ENCODE results near the gene KCTD2. TPM values are rescaled to one million over a fixed set of nuclear protein-coding genes. Genes with fewer than 3 reads are reported as not detected.

Gene KCTD2
- total and polyA plus RNA-seq, 9 of the 15 experiments (the other 6 are each of a cell fraction or from before 2014, with no cell fraction given), result 1.7 to 32.9 (median 15.8) TPM

DNA sequence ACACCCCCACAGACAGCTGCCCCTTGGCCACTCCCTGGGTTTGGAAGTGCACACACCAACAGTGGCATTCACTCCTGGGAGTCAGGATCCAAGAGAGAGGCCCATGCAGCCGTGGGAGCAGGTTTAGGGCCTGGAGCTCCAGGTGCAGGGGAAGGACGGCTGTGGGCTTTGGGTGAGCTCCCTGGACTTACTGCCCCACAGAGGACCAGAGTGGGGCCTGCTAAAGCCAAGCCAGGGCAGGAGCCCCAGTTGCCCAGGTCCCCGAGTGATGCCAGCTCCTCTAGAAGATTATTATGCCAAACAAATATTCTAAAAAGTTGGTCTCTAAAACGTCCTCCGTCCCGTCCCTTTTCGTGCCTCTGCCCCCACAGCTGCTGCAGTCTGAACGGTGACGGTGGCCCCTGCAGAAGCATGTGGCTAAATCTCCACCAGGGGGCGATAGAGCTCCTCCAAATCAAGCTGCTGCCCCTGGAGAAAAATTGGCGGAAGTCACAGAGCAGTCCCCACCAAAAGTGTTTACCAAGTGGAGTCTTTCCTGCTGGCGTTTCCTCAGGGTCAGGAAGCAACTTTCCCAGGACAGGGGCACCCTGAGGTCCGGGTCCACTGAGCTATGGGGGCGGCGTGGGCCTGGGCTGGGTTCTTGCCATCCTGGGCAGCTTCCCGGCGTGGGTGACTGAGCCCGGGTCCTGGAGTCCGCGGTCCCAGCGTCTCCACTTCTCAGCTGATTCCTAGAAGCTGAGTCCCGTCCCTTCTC, 67.0 kb downstream of the KCTD2 start (continued):
- TF ChIP-seq, protein P1, sequence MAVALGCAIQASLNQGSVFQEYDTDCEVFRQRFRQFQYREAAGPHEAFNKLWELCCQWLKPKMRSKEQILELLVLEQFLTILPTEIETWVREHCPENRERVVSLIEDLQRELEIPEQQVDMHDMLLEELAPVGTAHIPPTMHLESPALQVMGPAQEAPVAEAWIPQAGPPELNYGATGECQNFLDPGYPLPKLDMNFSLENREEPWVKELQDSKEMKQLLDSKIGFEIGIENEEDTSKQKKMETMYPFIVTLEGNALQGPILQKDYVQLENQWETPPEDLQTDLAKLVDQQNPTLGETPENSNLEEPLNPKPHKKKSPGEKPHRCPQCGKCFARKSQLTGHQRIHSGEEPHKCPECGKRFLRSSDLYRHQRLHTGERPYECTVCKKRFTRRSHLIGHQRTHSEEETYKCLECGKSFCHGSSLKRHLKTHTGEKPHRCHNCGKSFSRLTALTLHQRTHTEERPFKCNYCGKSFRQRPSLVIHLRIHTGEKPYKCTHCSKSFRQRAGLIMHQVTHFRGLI (CRISPR knock-in tag; IDR thresholded peaks at IDR 0.05), result no peak
- TF ChIP-seq ZNF583 (CRISPR knock-in tag; IDR thresholded peaks at IDR 0.05) (no peak), TEAD1 (CRISPR knock-in tag; IDR thresholded peaks at IDR 0.05) (no peak), ATF1 (CRISPR knock-in tag; IDR thresholded peaks at IDR 0.05) (no peak), ATF1 (tag; IDR thresholded peaks at IDR 0.05) (peak; percentile 46; the same call in 1 of the 2 replicates), NR2F6 (CRISPR knock-in tag; IDR thresholded peaks at IDR 0.05) (no peak), DPF2 (IDR thresholded peaks at IDR 0.05) (no peak), KHSRP (IDR thresholded peaks at IDR 0.05) (no peak), ARID2 (IDR thresholded peaks at IDR 0.05) (peak; percentile 56; the same call in 1 of the 2 replicates)
- TF ChIP-seq, protein P2, sequence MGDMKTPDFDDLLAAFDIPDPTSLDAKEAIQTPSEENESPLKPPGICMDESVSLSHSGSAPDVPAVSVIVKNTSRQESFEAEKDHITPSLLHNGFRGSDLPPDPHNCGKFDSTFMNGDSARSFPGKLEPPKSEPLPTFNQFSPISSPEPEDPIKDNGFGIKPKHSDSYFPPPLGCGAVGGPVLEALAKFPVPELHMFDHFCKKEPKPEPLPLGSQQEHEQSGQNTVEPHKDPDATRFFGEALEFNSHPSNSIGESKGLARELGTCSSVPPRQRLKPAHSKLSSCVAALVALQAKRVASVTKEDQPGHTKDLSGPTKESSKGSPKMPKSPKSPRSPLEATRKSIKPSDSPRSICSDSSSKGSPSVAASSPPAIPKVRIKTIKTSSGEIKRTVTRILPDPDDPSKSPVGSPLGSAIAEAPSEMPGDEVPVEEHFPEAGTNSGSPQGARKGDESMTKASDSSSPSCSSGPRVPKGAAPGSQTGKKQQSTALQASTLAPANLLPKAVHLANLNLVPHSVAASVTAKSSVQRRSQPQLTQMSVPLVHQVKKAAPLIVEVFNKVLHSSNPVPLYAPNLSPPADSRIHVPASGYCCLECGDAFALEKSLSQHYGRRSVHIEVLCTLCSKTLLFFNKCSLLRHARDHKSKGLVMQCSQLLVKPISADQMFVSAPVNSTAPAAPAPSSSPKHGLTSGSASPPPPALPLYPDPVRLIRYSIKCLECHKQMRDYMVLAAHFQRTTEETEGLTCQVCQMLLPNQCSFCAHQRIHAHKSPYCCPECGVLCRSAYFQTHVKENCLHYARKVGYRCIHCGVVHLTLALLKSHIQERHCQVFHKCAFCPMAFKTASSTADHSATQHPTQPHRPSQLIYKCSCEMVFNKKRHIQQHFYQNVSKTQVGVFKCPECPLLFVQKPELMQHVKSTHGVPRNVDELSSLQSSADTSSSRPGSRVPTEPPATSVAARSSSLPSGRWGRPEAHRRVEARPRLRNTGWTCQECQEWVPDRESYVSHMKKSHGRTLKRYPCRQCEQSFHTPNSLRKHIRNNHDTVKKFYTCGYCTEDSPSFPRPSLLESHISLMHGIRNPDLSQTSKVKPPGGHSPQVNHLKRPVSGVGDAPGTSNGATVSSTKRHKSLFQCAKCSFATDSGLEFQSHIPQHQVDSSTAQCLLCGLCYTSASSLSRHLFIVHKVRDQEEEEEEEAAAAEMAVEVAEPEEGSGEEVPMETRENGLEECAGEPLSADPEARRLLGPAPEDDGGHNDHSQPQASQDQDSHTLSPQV (IDR thresholded peaks at IDR 0.05), result peak; percentile 87
- TF ChIP-seq, protein P3, sequence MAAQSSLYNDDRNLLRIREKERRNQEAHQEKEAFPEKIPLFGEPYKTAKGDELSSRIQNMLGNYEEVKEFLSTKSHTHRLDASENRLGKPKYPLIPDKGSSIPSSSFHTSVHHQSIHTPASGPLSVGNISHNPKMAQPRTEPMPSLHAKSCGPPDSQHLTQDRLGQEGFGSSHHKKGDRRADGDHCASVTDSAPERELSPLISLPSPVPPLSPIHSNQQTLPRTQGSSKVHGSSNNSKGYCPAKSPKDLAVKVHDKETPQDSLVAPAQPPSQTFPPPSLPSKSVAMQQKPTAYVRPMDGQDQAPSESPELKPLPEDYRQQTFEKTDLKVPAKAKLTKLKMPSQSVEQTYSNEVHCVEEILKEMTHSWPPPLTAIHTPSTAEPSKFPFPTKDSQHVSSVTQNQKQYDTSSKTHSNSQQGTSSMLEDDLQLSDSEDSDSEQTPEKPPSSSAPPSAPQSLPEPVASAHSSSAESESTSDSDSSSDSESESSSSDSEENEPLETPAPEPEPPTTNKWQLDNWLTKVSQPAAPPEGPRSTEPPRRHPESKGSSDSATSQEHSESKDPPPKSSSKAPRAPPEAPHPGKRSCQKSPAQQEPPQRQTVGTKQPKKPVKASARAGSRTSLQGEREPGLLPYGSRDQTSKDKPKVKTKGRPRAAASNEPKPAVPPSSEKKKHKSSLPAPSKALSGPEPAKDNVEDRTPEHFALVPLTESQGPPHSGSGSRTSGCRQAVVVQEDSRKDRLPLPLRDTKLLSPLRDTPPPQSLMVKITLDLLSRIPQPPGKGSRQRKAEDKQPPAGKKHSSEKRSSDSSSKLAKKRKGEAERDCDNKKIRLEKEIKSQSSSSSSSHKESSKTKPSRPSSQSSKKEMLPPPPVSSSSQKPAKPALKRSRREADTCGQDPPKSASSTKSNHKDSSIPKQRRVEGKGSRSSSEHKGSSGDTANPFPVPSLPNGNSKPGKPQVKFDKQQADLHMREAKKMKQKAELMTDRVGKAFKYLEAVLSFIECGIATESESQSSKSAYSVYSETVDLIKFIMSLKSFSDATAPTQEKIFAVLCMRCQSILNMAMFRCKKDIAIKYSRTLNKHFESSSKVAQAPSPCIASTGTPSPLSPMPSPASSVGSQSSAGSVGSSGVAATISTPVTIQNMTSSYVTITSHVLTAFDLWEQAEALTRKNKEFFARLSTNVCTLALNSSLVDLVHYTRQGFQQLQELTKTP (IDR thresholded peaks at IDR 0.05; ENCODE audit: low read depth in 1 of 2, partially characterized antibody in 2 of 2), result peak in 1 of 2 experiments; percentile 51
- TF ChIP-seq, protein P4, sequence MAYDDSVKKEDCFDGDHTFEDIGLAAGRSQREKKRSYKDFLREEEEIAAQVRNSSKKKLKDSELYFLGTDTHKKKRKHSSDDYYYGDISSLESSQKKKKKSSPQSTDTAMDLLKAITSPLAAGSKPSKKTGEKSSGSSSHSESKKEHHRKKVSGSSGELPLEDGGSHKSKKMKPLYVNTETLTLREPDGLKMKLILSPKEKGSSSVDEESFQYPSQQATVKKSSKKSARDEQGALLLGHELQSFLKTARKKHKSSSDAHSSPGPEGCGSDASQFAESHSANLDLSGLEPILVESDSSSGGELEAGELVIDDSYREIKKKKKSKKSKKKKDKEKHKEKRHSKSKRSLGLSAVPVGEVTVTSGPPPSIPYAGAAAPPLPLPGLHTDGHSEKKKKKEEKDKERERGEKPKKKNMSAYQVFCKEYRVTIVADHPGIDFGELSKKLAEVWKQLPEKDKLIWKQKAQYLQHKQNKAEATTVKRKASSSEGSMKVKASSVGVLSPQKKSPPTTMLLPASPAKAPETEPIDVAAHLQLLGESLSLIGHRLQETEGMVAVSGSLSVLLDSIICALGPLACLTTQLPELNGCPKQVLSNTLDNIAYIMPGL (CRISPR knock-in tag; IDR thresholded peaks at IDR 0.05), result no peak
- TF ChIP-seq, protein P5, sequence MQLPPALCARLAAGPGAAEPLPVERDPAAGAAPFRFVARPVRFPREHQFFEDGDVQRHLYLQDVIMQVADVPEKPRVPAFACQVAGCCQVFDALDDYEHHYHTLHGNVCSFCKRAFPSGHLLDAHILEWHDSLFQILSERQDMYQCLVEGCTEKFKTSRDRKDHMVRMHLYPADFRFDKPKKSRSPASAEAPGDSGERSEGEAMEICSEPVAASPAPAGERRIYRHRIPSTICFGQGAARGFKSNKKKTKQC (CRISPR knock-in tag; IDR thresholded peaks at IDR 0.05), result no peak
- TF ChIP-seq, protein P6, sequence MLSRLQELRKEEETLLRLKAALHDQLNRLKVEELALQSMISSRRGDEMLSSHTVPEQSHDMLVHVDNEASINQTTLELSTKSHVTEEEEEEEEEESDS (CRISPR knock-in tag; IDR thresholded peaks at IDR 0.05), result no peak
